ENCODE data around the gene DPYD.

Gene DPYD

GRCh38 chr1:97803026-97803425, 117.8 kb downstream of the DPYD start:
- ChIA-PET CTCF (no interaction called here), POLR2A (no interaction called here)
- TF ChIP-seq L3MBTL2 (conservative IDR thresholded peaks at IDR 0.05) = no peak
- no peak for TF ChIP-seq FOXA1 (IDR thresholded peaks at IDR 0.05)
- TF ChIP-seq ELF4 (IDR thresholded peaks at IDR 0.05) = no peak
- no peak for TF ChIP-seq TARDBP (IDR thresholded peaks at IDR 0.05)
- TF ChIP-seq, protein P1, sequence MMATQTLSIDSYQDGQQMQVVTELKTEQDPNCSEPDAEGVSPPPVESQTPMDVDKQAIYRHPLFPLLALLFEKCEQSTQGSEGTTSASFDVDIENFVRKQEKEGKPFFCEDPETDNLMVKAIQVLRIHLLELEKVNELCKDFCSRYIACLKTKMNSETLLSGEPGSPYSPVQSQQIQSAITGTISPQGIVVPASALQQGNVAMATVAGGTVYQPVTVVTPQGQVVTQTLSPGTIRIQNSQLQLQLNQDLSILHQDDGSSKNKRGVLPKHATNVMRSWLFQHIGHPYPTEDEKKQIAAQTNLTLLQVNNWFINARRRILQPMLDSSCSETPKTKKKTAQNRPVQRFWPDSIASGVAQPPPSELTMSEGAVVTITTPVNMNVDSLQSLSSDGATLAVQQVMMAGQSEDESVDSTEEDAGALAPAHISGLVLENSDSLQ (IDR thresholded peaks at IDR 0.05) = no peak
- TF ChIP-seq NFRKB (IDR thresholded peaks at IDR 0.05) = no peak
- TF ChIP-seq LEF1 (IDR thresholded peaks at IDR 0.05; ENCODE audit: borderline replicate concordance) = no peak
- TF ChIP-seq HDGF (IDR thresholded peaks at IDR 0.05; ENCODE audit: borderline replicate concordance) = no peak
- no peak for TF ChIP-seq SP1 (IDR thresholded peaks at IDR 0.05)
- no peak for DNase-seq (ENCODE audit: extremely low spot score)

- CTCF ChIA-PET = no interaction called here
- POLR2A ChIA-PET = no interaction called here
- no peak for DNase-seq (ENCODE audit: extremely low spot score)
- TF ChIP-seq ELF4 (IDR thresholded peaks at IDR 0.05) (no peak), FOXM1 (IDR thresholded peaks at IDR 0.05; ENCODE audit: borderline replicate concordance) (no peak), SUZ12 (IDR thresholded peaks at IDR 0.05) (no peak), ZNF384 (IDR thresholded peaks at IDR 0.05) (no peak), L3MBTL2 (conservative IDR thresholded peaks at IDR 0.05) (no peak), CTBP1 (IDR thresholded peaks at IDR 0.05; ENCODE audit: borderline replicate concordance) (no peak)
Measured at GRCh38 chr1:97802011-97802410, 118.8 kb downstream of the DPYD start.

DNA sequence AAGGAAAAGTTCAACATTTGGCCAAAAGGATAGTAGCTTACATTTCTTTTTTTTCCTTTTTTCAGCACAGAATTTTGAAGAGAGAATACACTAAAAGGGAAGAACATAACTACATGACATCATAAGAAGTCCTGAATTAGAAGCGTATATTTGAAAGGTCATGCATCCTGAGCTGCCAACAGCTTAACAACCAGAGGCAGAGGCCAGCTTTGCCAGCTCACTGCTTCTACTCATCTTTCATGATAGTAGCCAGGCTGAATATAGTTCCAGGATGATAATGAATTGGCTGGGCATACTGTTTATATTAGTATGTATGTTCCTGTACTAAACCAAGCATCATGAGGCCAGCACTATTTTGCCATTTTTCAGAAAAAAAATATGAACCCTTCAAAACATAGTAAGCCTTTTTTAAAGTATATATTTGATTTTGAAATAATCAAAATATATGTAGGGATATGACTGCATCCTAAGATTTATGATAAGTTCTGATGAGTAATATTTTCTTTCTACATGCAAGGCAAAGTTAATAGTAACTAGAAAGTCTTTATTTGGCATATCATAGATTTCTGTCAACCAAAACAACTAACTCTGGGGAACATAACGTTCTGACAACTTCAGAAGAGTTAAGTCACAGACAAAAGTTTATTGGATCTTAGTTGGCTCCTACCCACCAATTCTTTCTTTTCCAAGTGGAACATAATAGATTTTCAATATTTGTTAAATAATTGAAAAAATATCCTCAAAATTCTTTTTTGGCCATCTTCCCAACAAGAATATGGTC, 123.2 kb downstream of the DPYD start:
- no peak for DNase-seq (ENCODE audit: extremely low spot score)
- ChIA-PET CTCF (interaction anchor here (0.8 kb wide), 1 partner anchor 10 kb away, joined by 3 read pairs; no protein-coding TSS in a partner anchor), POLR2A (no interaction called here)
- no peak for TF ChIP-seq FOXM1 (IDR thresholded peaks at IDR 0.05; ENCODE audit: borderline replicate concordance)
- TF ChIP-seq SUZ12 (IDR thresholded peaks at IDR 0.05) = no peak
- no peak for TF ChIP-seq NFRKB (IDR thresholded peaks at IDR 0.05)
- TF ChIP-seq ARNT (IDR thresholded peaks at IDR 0.05) = no peak
- TF ChIP-seq, protein P1 (IDR thresholded peaks at IDR 0.05) = no peak
- TF ChIP-seq ZNF384 (IDR thresholded peaks at IDR 0.05) = no peak
- no peak for TF ChIP-seq BHLHE40 (IDR thresholded peaks at IDR 0.05; ENCODE audit: borderline replicate concordance)
- TF ChIP-seq HDGF (IDR thresholded peaks at IDR 0.05; ENCODE audit: borderline replicate concordance) = no peak
- TF ChIP-seq TARDBP (IDR thresholded peaks at IDR 0.05) = no peak
- no peak for TF ChIP-seq LEF1 (IDR thresholded peaks at IDR 0.05; ENCODE audit: borderline replicate concordance)
- no peak for TF ChIP-seq L3MBTL2 (conservative IDR thresholded peaks at IDR 0.05)
- TF ChIP-seq FOXK2 (IDR thresholded peaks at IDR 0.05) = no peak
- no peak for TF ChIP-seq ELF4 (IDR thresholded peaks at IDR 0.05)
- TF ChIP-seq FOXA1 (IDR thresholded peaks at IDR 0.05) = no peak

DNA sequence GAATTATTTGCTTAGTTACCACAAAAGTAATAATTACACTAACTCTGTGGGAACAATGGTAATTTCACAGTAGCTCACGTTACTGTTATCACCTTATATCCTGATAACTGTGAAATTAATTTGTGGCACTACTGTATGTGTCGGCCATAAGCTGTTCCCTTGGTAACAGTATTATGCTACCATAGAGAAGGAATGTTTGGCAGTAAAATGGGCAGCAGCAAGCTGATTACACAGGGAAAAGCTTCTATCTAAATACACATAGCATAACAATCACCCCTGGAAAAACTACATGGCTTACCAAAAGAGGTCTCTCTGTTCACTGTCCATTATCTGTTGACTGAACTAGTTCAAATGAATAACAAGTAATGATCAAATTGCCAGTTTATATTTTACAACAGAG, 124.1 kb downstream of the DPYD start:
- ChIA-PET CTCF (no interaction called here), POLR2A (no interaction called here)
- DNase-seq (ENCODE audit: extremely low spot score) = no peak
- TF ChIP-seq SP1 (IDR thresholded peaks at IDR 0.05) = no peak
- TF ChIP-seq ARNT (IDR thresholded peaks at IDR 0.05) = no peak
- no peak for TF ChIP-seq FOXM1 (IDR thresholded peaks at IDR 0.05; ENCODE audit: borderline replicate concordance)
- TF ChIP-seq FOXA1 (IDR thresholded peaks at IDR 0.05) = no peak
- TF ChIP-seq NFRKB (IDR thresholded peaks at IDR 0.05) = no peak
- no peak for TF ChIP-seq BHLHE40 (IDR thresholded peaks at IDR 0.05; ENCODE audit: borderline replicate concordance)
- TF ChIP-seq ELF4 (IDR thresholded peaks at IDR 0.05) = no peak

GRCh38 chr1:97792655-97793054, 128.2 kb downstream of the DPYD start:
- CTCF ChIA-PET = no interaction called here
- TF ChIP-seq HDGF (IDR thresholded peaks at IDR 0.05; ENCODE audit: borderline replicate concordance) = no peak
- no peak for TF ChIP-seq ZNF384 (IDR thresholded peaks at IDR 0.05)
- TF ChIP-seq, protein P1 (IDR thresholded peaks at IDR 0.05) = no peak
- no peak for TF ChIP-seq ELF4 (IDR thresholded peaks at IDR 0.05)
- TF ChIP-seq TARDBP (IDR thresholded peaks at IDR 0.05) = no peak
- TF ChIP-seq L3MBTL2 (conservative IDR thresholded peaks at IDR 0.05) = no peak
- TF ChIP-seq FOXA1 (IDR thresholded peaks at IDR 0.05) = no peak
- no peak for TF ChIP-seq ARNT (IDR thresholded peaks at IDR 0.05)
- no peak for TF ChIP-seq BHLHE40 (IDR thresholded peaks at IDR 0.05; ENCODE audit: borderline replicate concordance)
- TF ChIP-seq CTBP1 (IDR thresholded peaks at IDR 0.05; ENCODE audit: borderline replicate concordance) = no peak
- TF ChIP-seq FOXK2 (IDR thresholded peaks at IDR 0.05) = no peak
- no peak for TF ChIP-seq SP1 (IDR thresholded peaks at IDR 0.05)
- no peak for TF ChIP-seq SUZ12 (IDR thresholded peaks at IDR 0.05)
- no peak for TF ChIP-seq NFRKB (IDR thresholded peaks at IDR 0.05)
- no peak for TF ChIP-seq LEF1 (IDR thresholded peaks at IDR 0.05; ENCODE audit: borderline replicate concordance)
- TF ChIP-seq FOXM1 (IDR thresholded peaks at IDR 0.05; ENCODE audit: borderline replicate concordance) = no peak
- POLR2A ChIA-PET = no interaction called here
- DNase-seq (ENCODE audit: extremely low spot score) = no peak

GRCh38 chr1:97791251-97791650, 129.6 kb downstream of the DPYD start:
- POLR2A ChIA-PET = no interaction called here
- TF ChIP-seq LEF1 (IDR thresholded peaks at IDR 0.05; ENCODE audit: borderline replicate concordance) = no peak
- no peak for TF ChIP-seq ZNF384 (IDR thresholded peaks at IDR 0.05)
- no peak for TF ChIP-seq ELF4 (IDR thresholded peaks at IDR 0.05)
- no peak for TF ChIP-seq BHLHE40 (IDR thresholded peaks at IDR 0.05; ENCODE audit: borderline replicate concordance)
- no peak for TF ChIP-seq FOXA1 (IDR thresholded peaks at IDR 0.05)
- TF ChIP-seq, protein P1 (IDR thresholded peaks at IDR 0.05) = no peak
- no peak for TF ChIP-seq NFRKB (IDR thresholded peaks at IDR 0.05)
- no peak for TF ChIP-seq FOXM1 (IDR thresholded peaks at IDR 0.05; ENCODE audit: borderline replicate concordance)
- TF ChIP-seq L3MBTL2 (conservative IDR thresholded peaks at IDR 0.05) = no peak
- TF ChIP-seq SUZ12 (IDR thresholded peaks at IDR 0.05) = no peak
- no peak for TF ChIP-seq HDGF (IDR thresholded peaks at IDR 0.05; ENCODE audit: borderline replicate concordance)
- TF ChIP-seq TARDBP (IDR thresholded peaks at IDR 0.05) = no peak
- DNase-seq (ENCODE audit: extremely low spot score) = no peak
- CTCF ChIA-PET = no interaction called here

Data from HEK293T (cell line).